GM19455 (cell line): ENCODE measurements around the gene DTD1.
A peak's percentile ranks its signal among the peaks of the same experiment; 100 is the strongest.

ENCODE experiments used
- ATAC-seq: cut with Tn5 transposase; IDR thresholded peaks from one replicate; pipeline ENCODE4 v1.9.1; 2021; ENCODE audit not compliant: unreplicated experiment

The DTD1 gene

GRCh38 chr20:18614244-18614643 lies 26.4 kb downstream of the DTD1 start:
- ATAC-seq, result no peak

- no peak for ATAC-seq
Observed at GRCh38 chr20:18615020-18615650, 27.3 kb downstream of the DTD1 start.

DNA sequence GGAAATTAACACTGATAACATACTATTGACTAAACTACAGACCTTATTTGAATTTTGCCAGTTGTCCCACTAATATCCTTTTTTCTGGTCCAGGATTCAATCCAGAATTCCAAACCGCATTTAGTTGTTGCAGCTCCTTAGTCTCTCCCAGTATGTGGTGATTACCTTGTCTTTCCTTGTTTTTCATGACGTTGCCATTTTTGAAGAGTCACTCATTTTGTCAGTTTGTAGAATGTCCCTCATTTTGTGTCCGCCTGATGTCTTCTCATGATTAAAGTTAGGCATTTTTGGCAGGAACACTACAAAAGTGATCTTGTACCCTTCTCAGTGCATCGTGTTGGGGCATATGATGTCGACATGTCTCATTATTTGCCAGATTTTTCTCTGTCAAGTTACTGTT lies 33.1 kb downstream of the DTD1 start:
- no peak for ATAC-seq

DNA sequence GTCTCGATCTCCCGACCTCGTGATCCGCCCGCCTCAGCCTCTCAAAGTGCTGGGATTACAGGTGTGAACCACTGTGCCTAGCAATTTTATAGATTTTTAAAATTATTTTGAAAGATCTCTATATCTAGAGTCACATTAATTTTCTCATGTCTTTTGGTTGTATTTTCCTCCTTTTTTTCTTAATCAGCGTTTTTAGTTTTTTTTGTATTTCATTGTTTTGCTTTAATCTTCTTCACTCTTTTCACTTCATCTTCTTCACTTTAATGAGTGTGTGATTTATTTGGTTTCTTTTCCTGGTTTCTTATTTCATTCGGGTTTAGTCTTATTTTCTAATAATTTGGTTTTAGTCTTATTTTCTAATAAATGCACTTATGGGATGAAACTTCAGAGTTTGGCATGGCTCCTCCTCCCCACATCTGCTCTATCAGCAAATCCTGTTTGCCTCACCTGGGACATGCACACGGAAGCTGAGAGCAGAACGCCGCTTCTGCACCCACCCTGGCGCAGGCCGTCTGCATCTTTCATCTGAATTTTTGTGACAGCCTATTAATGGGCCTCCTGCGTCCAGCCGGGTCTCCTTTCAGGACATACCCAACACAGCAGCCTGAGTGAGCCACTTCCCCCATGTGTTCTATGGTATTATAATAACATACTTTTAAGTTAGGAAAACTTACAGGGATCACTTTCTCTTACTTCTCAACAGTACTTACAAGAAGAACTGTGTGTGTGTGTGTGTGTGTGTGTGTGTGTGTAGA lies 35.5 kb downstream of the DTD1 start:
- no peak for ATAC-seq

DNA sequence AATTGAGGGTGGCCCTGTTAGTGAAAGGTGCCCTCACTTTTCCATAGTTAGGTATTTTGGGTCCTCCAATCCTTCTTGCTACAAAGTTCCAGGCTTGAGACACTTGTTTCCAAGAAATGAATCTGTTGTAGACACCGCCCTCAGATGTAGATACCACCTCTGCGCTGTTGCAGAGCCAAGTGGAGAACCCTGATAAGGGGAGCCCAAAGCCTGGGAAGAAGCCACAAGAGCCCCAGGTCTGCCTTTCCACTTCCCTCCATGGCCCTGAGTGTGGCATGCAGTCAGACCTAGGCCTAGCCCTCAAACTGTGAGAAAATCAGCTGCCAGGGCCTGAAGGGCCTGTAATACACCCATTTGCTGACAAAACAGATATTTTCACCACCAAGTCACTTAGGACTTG lies 37.1 kb downstream of the DTD1 start:
- no peak for ATAC-seq

DNA sequence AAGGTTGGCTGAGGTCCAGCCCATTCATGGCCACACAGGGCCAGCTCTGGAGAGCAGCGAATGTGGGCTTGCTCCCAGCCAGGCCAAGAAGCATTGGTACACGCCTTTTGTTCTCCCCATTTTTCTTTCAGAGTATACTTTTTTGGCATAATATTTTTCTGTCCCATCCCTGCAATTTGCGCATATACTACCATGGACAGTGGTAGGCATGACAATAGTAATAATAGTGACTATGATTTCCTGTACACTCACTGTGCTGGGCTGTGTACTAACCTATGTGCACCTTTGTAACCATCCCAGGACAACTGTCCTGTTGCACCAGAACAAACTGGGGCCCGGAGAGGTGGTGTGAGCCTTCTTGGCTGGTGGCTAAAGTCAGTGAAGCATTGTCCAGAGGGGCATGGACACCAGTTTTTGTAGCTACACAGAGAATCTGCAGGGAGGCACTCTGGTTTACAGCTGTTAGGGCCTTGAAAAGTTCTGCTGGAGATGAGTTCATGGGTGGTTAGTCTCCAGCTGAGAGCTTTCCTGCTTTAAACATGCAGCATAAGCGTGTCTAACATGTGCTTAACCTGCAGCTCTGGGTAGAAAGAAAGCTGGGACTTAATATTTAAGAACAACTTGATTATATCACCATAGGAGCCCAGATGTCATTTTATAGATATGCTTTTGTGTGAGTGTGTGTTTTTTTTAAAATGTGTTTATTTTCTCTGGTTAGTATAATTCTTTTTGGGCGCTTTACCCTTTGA lies 38.2 kb downstream of the DTD1 start:
- no peak for ATAC-seq

GRCh38 chr20:18628330-18628920 lies 40.6 kb downstream of the DTD1 start:
- no peak for ATAC-seq

DNA sequence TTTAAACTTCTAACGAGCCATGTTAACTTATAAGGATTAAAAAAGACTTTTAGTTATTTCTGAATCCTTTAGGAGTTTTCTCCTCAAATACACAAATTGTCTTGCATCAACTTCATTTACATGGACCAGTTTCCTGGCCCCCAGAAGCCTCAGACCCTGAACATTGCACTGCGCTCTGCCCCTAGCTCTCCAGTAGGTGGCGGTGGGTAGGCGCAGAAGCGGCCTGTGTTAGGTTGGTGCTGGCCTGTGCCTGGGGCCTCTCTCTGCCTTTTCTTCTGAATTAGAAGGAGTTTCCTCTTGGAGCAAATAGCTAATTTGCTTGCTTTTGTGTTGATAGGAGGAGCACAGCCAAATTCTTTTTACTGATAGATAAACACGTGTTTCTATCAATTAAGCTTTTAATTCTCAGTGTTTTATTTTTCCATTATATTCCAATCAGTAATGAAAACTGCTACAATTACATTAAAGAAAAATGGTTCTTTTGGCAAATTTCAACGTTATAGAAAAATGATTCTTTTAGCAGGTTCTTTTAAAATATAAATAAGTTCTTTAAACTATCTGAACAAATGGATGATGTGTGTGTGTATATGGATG lies 44.4 kb downstream of the DTD1 start:
- peak; percentile 93 for ATAC-seq

GRCh38 chr20:18633411-18633810 lies 45.6 kb downstream of the DTD1 start:
- no peak for ATAC-seq

GRCh38 chr20:18634501-18634900 lies 46.6 kb downstream of the DTD1 start:
- no peak for ATAC-seq

DNA sequence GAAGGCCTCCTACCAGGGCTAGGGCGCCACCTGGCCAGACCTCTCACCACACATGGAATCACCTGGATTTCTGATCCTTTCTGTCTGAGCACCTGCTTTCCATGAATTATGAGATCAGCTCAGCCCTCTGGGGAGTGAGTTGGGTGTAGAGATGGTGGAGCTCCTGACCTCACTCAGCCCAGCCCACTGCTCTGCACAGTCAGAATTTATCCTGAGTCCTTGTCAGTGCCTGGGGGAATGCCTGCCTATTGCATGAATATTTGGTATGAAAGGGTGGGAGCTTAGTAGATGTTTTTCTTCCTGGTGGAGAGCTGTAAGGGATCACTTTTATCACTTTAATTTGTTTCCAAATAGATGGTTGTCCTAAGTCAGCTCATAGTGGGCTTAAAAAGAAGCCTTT lies 47.5 kb downstream of the DTD1 start:
- ATAC-seq, result no peak

GRCh38 chr20:18637224-18637623 lies 49.4 kb downstream of the DTD1 start:
- ATAC-seq, result no peak

DNA sequence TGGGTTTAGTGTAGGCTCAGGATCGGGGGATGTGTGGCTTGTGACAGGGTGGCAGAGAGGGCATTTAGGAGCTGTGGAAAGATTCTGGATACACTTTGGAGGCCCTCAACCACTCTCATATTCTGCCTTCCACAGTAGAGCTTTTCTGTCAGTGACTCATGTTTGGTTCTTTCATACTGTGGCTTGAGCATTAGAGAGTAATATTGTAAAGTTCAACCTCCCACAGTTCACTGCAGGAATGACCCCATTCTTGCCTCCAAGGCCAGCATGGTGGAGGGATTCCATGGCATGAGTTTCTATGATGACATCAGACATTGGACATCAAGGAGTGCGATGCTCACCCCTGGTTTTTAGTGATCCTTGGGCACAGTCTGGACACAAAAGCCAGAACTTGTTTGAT lies 50.9 kb downstream of the DTD1 start:
- no peak for ATAC-seq

- no peak for ATAC-seq
Observed at GRCh38 chr20:18639501-18639979, 51.7 kb downstream of the DTD1 start.

DNA sequence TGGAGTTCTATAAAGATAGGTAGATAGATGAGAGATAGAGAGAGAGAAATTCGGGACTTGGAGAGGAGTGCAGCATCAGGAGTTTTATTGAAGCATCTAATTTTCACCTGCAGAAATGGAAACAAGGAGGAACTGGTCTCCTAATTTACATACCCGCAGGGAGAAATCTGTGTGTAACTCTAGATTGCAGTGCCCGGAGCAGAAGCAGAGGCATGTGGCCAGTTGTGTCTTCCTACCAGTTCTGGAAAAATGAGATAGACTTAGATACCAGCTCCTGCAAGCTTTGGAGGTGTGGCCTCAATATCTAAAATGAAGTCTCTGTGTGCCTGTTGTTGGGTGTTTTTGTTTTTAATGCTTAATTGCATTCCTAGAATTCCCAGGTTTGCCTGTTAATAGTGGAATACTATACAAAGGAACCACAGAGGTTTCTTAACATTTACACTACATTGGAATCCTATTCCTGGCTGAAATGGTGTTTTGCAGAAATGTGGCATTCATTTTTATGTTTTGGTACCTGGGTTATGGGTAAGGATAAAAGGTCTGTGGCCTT lies 57.4 kb downstream of the DTD1 start:
- ATAC-seq, result no peak

DNA sequence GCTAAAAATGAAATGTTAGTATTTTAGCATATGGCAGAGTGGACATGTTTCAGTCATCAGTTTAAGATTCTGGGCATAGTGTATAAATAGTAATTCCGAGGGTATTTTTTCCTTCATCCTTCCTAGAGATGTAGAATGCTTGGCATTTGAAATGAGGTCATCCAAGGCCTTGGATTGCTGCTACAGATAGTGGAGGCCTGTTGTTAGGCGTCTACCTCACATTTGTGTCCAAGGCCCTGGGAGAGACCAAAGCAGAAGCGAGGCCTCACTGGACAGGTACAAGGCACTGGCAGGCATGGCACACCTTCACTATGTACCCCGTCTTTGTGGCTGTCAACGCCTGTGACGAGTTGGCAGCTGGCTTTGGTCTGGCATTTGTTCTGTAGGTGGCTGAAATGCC lies 58.0 kb downstream of the DTD1 start:
- no peak for ATAC-seq

DNA sequence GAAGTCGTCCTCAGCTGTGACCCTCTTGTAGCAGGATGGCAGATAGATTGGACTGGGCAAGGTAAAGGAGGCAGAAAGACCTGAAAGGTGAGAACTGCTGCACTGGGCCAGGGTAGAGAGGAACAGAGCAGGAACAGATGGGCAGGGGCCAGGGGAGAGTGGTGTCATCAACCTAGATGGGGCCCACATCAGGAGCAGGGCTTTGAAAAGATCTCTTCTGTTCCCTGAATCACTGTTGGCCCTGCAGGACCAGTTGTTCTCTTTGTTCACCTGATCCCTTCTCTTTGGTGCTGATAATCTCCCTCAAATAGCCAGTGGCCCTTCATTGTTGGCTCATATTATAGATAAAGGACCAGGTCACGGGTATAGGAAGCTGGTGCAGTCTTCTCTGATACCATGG lies 59.9 kb downstream of the DTD1 start:
- ATAC-seq, result no peak

GRCh38 chr20:18650224-18650623 lies 62.4 kb downstream of the DTD1 start:
- ATAC-seq, result no peak

DNA sequence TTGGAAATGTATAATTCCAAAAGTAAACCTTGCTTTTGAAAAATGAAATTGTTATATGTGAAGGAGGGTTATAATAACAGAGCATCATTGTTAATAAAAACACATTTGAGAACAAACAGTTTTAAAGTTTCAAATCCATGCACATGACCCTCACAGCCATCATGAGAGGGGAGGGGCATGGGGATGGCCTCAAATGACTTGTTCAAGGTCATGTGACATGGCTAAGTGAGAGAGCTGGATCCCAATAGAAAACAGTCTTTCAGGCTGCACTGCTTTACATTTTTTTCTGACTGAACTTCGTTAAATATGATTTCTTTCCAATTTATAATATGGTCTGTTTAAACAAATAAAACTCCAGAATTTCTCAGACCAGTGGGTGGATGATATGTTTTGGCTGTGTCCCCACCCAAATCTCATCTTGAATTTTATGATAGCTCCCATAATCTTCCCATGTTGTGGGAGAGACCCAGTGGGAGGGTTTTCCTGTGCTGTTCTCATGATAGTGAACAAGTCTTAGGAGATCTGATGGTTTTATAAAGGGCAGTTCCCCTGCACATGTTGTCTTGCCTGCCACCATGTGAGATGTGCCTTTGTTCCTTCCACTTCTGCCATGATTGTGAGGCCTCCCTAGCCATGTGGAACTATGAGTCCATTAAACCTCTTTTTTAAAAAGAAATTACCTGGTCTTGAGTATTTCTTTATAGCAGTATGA lies 66.0 kb downstream of the DTD1 start:
- ATAC-seq, result no peak

DNA sequence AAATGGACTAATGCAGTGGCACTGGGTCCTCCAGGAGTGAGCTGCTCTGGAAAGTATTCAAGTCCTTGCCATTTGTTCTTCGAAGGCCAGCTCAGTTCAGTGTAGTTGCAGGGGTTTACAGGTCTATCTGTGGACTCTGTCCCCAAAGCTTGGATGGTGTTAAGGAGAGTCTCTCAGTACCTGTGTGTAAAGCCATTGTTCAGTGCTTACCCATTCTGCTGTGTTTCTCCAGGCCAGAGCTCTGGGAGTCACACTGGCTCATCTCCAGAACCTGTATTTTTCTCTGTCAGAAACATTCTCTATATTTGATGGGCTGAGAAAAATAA lies 66.6 kb downstream of the DTD1 start:
- no peak for ATAC-seq
